Caki2 (cell line): Measurements from ENCODE around the gene CCDC3. TPM values are rescaled to one million over a fixed set of nuclear protein-coding genes. Genes with fewer than 3 reads are reported as not detected.
A peak's percentile ranks its signal among the peaks of the same experiment; 100 is the strongest.
"Not testable (repeated sequence)": the region's sequence is repeated elsewhere in the genome, so short reads cannot be mapped to it uniquely, and the experiment has no call there.

ENCODE experiments used
- DNase-seq: peaks from one replicate; pipeline ENCODE4 v3.0.0-alpha.2; 2015; ENCODE audit warnings: low read depth
- in situ Hi-C: cut with HindIII; loops from 2 replicates; pipeline ENCODE4 v1.10.0; 2016; ENCODE audit warnings: low sequenced_read_pairs, low pct_unique_long_range_greater_than_20kb, mixed read lengths
- total RNA-seq: library from RNA; depleted of rRNA; stranded (reverse); fragments of >200 nt; shearing (Covaris generic); gene quantifications from 2 replicates; pipeline ENCODE4 v1.2.3, GENCODE V29; 2014; ENCODE audit warnings: low replicate concordance; rRNA removed

CCDC3 gene
- total RNA-seq, 1 experiment from 2014 or later, result not detected

DNA sequence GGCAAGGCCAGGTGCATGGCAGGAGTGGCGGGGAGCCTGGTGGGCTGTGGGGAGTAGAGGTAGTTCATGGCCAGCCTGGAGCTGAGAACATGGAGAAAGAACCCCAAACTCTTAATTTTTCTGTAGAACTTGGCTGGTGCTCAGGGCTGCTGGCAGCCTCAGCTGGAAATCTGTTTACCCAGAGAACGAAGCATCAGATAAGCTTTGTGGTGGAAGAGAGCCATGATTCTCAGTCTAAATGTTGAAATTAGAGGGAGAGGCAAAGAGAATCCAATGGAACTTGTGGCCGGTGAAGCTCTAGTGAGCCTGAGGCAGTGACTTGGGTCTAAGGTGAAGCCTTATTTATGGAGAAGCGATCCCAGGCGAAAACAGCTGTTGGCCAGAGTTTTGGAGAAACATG is 126.4 kb downstream of the CCDC3 start:
- no peak for DNase-seq
- in situ Hi-C loops, result no loop called here

DNA sequence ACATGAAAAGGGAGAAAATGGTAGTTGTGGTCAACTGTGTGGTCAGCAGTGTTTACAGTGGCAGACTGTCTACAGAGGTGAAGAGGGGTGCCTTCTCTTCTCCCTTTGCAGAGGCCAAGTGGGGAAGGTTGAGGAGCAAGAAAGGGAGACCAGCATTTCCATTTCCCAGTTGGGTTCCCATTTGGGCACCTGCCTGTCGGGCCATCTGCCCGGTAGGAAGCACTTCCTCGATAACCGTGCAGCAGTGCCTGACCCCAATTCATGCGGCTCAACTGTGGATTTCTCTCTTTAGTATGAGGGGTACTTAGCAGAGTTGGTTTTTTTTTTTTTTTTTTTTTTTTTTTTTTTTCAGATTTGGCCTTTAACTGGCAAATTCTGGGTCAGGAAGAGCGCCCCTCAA is 127.0 kb downstream of the CCDC3 start:
- in situ Hi-C loops, result no loop called here
- no peak for DNase-seq

DNA sequence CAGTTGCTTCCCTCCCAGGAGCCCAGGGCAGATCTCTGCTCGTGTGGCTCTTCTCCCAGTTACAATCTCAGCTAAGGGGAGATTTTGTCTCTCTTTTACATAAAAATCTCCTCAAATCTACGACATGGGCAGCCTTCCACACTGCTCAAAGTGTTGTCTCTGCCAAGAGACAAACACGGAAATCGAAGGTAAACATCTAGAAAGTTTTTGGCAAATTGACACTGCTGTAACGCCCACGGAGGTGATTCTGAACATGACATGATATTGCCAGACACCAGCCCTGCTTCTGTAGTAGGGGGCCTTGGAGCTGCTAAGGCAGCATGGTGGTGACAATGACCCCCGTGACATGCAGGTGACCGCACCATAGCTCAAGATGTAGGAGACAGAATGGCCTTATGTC is 128.3 kb downstream of the CCDC3 start:
- DNase-seq, result no peak
- in situ Hi-C loops, result no loop called here

- in situ Hi-C loops, result no loop called here
- DNase-seq, result no peak
Measured at GRCh38 chr10:12872577-12872976, 128.9 kb downstream of the CCDC3 start.

DNA sequence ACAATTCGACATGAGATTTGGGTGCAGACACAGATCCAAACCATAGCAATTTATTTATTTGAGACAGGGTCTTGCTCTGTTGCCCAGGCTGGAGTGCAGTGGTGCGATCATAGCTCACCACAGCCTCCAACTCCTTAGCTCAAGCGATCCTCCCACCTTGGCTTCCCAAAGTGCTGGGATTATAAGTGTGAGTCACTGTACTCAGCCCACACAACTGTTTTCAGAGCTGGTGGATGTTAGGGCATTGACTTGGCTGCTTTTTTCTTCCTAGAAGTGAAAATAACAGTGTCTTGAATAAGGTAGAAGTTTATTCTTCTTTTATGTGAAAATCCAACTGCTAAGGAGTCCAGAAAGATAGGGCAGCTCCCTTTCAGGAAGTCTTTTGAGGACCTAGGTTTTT is 132.1 kb downstream of the CCDC3 start:
- no peak for DNase-seq
- in situ Hi-C loops, result no loop called here

DNA sequence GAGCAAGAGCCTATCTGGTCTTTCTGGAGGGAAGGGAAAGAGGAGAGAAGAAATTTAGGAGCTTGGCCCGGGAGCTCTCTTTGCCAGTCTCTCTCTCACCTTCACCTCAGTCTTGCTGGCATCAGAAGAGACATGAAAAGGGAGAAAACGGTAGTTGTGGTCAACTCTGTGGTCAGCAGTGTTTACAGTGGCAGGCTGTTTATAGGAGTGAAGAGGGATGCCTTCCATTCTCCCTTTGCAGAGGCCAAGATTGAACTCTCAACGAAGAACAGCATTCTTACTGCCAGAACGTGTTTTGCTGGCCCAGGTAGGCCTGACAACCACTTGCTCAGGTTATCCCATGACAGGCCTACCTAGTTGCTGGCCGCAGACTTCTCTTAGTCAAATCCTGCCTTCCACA is 133.3 kb downstream of the CCDC3 start:
- no peak for DNase-seq
- in situ Hi-C loops, result no loop called here

GRCh38 chr10:12865515-12865914 is 136.0 kb downstream of the CCDC3 start:
- in situ Hi-C loops, DNase-seq: not testable (repeated sequence)

GRCh38 chr10:12862459-12862858 is 139.1 kb downstream of the CCDC3 start:
- in situ Hi-C loops, result no loop called here
- DNase-seq, result no peak

DNA sequence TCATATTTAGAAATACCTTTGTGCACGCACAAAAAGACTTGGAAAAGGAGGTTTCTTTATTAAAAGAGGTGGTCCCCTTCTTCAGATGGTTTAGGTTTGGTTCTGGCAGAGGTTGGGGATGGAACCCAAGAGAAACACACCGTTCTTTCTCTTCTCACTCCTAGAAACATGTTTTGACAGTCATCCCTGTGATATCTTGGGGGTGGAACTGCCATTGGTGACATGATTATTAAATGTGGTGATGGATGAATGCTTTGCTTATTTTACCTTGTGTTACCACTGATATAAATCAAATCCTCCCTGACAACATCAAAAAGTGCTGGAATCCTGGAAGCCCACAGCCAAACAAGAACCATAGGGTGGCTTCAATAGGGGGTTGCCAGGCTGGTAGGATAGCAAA is 146.5 kb downstream of the CCDC3 start:
- DNase-seq, result no peak
- in situ Hi-C loops, result no loop called here

- in situ Hi-C loops, result no loop called here
- DNase-seq, result no peak
Measured at GRCh38 chr10:12852687-12853086, 148.8 kb downstream of the CCDC3 start.

DNA sequence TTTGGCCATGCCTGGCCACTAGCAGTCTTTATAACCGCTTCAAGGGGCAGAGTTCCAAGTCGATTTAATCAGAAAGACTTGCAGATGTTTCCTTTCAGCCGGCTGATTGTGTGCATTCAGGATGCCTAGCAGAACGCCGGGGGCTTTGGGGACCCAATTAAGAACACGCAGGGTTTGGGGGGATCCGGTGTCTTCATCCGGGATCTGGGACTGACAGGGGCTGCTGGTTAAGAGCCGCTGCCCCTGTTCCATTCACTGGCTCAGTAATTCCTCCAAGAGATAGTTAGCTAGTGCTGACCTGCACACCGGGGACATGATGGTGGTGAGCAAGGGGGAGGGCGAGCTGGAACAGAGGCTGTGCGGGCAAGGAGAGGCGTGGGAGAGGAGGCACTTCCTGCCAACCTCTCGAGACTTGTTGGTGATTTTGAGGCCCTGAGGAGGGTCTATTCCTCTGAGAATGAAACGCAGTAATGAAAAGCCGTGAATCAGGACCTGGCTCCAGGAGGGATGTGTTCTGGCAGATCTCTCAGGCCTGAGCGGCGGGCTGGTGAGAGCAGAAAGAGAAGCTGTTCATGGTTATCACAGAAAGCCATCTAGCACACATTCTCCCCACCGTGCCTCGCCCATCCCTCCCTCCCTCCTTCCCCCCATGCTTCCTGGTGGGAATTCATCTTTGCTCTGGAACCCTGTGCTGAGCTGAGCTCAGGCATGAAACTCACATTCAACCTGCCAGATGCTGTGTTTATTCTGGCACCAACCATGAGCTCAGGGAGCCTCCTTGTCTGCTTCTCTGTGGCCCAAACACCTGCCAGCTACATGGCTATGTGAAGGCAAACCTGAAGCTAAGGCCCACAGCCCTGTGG is 152.0 kb downstream of the CCDC3 start:
- peak; percentile 43 for DNase-seq
- in situ Hi-C loops, result no loop called here

DNA sequence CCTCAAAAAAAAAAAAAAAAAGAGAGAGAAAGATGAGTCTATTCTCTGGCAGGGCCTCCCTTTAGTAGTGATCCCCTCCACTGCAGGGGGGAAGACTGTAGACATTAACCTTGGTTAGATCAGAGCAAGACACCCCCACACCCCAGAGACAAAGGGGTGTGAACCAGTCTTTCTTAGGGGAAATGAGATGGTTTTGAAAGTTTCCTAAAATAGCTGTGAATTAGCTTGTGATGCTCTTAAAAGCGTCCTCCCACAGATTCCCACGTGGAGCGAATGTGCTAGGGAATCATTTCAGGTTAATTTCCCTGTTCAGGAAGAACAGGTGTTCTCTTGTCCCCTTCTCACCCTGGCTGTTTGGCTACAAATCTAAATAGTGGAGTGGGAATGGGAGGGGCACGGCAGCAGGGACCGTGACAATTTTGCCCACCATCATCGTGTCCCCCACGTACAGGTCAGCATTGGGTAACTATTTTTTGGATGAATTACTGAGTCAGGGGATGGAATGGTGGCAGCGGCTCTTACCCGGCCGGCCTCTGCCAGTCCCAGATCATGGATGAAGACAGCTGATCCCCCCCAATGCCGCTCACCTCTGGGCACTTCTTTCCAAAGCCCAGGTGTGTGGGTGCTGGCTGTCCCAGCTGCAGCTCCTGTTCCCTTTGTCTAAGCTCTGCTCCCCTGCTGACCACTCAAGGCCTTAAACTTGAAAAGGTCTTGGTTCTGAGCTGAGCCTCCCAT is 152.9 kb downstream of the CCDC3 start:
- in situ Hi-C loops, result no loop called here
- DNase-seq, result no peak

GRCh38 chr10:12847361-12847975 is 154.0 kb downstream of the CCDC3 start:
- in situ Hi-C loops, result no loop called here
- no peak for DNase-seq

GRCh38 chr10:12846718-12847117 is 154.8 kb downstream of the CCDC3 start:
- no peak for DNase-seq
- in situ Hi-C loops, result no loop called here

Other genes with a start within 250 kb of the CCDC3 start
- gene OPTN, start 98.5 kb upstream of the CCDC3 start, total RNA-seq, result 22.0 and 33.1 TPM in 2 replicates
- 19.9 and 47.0 TPM in 2 replicates for gene MCM10, start 159.8 kb upstream of the CCDC3 start, total RNA-seq
- not detected in 2 replicates for gene UCMA, start 232.7 kb upstream of the CCDC3 start, total RNA-seq